Sigmoid colon (tissue), 7 donors: Measurements from ENCODE around the gene CHPF. TPM values are rescaled to one million over a fixed set of nuclear protein-coding genes. Genes with fewer than 3 reads are reported as not detected.

Experiments
- DNase-seq: peaks from one replicate; pipeline ENCODE4 v3.0.0-alpha.2; 2019
- H3K27ac ChIP-seq, 4 donors: fragments of 200-600 bp; sonication (generic); one replicate each; pipeline ENCODE4 v1.5.1; 2016 to 2019; ENCODE audit warnings: mild to moderate bottlenecking in 1 of 4
- H3K27me3 ChIP-seq, 3 donors: fragments of 200-600 bp; sonication (generic); one replicate each; pipeline ENCODE4 v1.5.1; 2019; ENCODE audit warnings: mild to moderate bottlenecking in 1 of 3
- H3K36me3 ChIP-seq, 4 donors: fragments of 200-600 bp; sonication (generic); one replicate each; pipeline ENCODE4 v1.5.1; 2016 to 2019
- H3K4me1 ChIP-seq, 4 donors: fragments of 200-600 bp; sonication (generic); one replicate each; pipeline ENCODE4 v1.5.1; 2017 to 2019
- H3K4me3 ChIP-seq, 4 donors: fragments of 200-600 bp; sonication (generic); one replicate each; pipeline ENCODE4 v1.5.1; 2017 to 2019; ENCODE audit warnings: mild to moderate bottlenecking in 2 of 4, moderate library complexity in 1 of 4
- H3K9me3 ChIP-seq, 4 donors: fragments of 200-600 bp in 3 of 4; sonication (generic) in 3 of 4; one replicate each; pipeline versions ENCODE4 v1.5.1 to v1.6.1; 2013 to 2019
- EP300 ChIP-seq, 4 donors: sonication (generic); formaldehyde crosslinking; IDR thresholded peaks; one replicate each; pipeline ENCODE4 v1.6.1; 2017; ENCODE audit warnings: antibody characterized with exemption in 4 of 4
- POLR2A ChIP-seq, 2 donors: fragments of 450-650 bp; IDR thresholded peaks; one replicate each; pipeline ENCODE4 v1.6.1; 2016; ENCODE audit warnings: antibody characterized with exemption in 2 of 2, mild to moderate bottlenecking in 2 of 2, moderate library complexity in 2 of 2
- POLR2AphosphoS5 ChIP-seq, 4 donors: sonication (generic); formaldehyde crosslinking; IDR thresholded peaks; one replicate each; pipeline ENCODE4 v1.6.1; 2017; ENCODE audit warnings: antibody characterized with exemption in 4 of 4
- WGBS, 2 donors: extraction: QIAGEN DNeasy Blood & Tissue Kit; methylation state at CpG; one replicate each; pipeline ENCODE4 v1.1.7; 2013; 5-methylcytosine and 5-hydroxymethylcytosine counted together
- intact Hi-C: fragments of 100-400 bp; cut with DNase I; formaldehyde crosslinking; loops from one replicate; pipeline ENCODE4 v1.15.1; 2023
- polyA plus RNA-seq, 3 donors: library from polyadenylated mRNA; stranded (reverse); fragments of 200-250 nt; gene quantifications; one replicate each; pipeline ENCODE4 v1.2.3, GENCODE V29; 2013
- total RNA-seq, 4 donors: library from RNA; depleted of rRNA; stranded (reverse); fragments of >200 nt; gene quantifications; one replicate each; pipeline ENCODE4 v1.1.0, GENCODE V29; 2016
- TF ChIP-seq, protein P1 (sequence below), 4 experiments: fragments of 450-650 bp in 3 of 4; fragments of 200-600 bp in 1 of 4; IDR thresholded peaks; one replicate each; pipeline ENCODE4 v1.5.1; 2016 to 2019; ENCODE audit warnings: antibody characterized with exemption in 4 of 4, mild to moderate bottlenecking in 3 of 4, moderate library complexity in 2 of 4
- donor health status: healthy with polysubstance abuse.
- donor health status: Bipolar disorder and iron deficiency.
- donor health status: healthy.

The CHPF gene
- total and polyA plus RNA-seq, 7 donors: 5.5 to 39.1 (median 21.3) TPM

DNA sequence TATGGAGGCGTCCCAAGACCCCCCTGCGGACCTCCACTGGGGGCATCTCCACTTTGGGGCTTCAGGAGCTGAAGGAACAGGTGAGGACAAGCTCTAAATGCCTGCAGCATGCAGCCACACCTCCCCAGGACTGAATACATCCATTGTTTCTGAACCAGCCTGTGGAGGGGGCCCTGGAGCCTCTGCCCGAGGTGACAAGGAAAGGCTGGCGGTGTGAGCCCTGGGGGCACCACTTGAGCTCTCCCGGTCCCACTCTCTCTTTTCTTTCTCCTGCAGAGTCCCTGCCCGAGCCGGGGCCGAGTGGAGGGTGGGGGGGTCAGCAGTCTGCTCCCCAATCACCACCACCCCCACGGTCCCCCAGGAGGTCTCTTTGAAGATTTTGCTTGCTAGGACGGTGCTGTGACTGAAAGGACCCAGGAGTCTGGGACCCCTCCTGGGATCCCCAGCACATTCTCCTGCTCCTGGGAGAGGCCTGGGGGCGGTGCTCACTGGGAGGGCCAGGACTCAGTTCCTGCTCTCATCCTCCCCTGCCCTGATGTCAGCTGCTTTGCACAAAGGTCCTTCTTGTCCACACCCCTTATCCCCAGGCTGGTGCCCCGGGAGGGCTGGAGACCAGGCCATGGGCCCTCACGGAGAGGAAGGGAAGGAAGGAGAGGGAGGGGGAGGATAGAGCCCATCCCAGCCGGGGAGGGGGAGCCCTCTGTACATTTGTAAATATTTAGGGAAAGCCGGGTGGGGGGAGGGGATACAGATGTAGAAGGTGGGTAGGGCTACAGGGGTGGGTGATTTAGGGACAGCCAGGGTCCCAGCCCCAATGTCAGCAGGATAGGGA is 5.7 kb downstream of the CHPF start:
- intact Hi-C loops: no loop called here
- Histone ChIP-seq H3K4me3 (no peak overlapping the region), H3K27me3 (no peaks in the 10 kb centered on the region), H3K4me1 (peaks cover 0 to 26% (median 22%) of the 10 kb centered on the region in 4 donors), H3K27ac (no peak overlapping the region), H3K9me3 (no peaks in the 10 kb centered on the region), H3K36me3 (peaks cover 6 to 30% (median 15%) of the 10 kb centered on the region in 4 donors)
- TF ChIP-seq POLR2A (IDR thresholded peaks at IDR 0.05): no peak
- TF ChIP-seq, protein P1, sequence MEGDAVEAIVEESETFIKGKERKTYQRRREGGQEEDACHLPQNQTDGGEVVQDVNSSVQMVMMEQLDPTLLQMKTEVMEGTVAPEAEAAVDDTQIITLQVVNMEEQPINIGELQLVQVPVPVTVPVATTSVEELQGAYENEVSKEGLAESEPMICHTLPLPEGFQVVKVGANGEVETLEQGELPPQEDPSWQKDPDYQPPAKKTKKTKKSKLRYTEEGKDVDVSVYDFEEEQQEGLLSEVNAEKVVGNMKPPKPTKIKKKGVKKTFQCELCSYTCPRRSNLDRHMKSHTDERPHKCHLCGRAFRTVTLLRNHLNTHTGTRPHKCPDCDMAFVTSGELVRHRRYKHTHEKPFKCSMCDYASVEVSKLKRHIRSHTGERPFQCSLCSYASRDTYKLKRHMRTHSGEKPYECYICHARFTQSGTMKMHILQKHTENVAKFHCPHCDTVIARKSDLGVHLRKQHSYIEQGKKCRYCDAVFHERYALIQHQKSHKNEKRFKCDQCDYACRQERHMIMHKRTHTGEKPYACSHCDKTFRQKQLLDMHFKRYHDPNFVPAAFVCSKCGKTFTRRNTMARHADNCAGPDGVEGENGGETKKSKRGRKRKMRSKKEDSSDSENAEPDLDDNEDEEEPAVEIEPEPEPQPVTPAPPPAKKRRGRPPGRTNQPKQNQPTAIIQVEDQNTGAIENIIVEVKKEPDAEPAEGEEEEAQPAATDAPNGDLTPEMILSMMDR (IDR thresholded peaks at IDR 0.05): no peak
- TF ChIP-seq EP300 (IDR thresholded peaks at IDR 0.05): no peak
- no peak for TF ChIP-seq POLR2AphosphoS5 (IDR thresholded peaks at IDR 0.05)
- no peak for DNase-seq
- 34 to 55% methylated on average over 14 of the region's 15 CpGs for WGBS, 2 donors

DNA sequence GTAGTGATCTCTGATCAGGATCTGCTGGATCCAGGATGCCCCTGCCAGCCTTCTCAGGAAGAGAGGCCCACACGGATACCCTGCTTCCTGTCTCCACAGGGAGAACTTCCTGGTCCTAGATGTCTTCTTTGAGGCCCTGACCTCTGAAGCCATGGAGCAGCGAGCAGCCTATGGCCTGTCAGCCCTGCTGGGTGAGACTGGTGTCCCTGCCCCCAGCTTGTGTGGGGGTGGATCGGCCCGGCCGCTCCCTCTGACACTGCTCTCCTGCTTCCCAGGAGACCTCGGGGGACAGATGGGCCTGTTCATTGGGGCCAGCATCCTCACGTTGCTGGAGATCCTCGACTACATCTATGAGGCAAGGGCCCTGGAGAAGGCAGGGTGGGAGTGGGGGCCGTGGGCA is 6.6 kb downstream of the CHPF start:
- WGBS, 2 donors: 70 to 78% methylated on average over 9 of the region's 9 CpGs
- intact Hi-C loops: no loop called here
- H3K4me3 ChIP-seq: no peak overlapping the region
- no peaks in the 10 kb centered on the region for H3K9me3 ChIP-seq
- no peak for TF ChIP-seq POLR2A (IDR thresholded peaks at IDR 0.05)
- TF ChIP-seq EP300 (IDR thresholded peaks at IDR 0.05): no peak
- no peak for TF ChIP-seq POLR2AphosphoS5 (IDR thresholded peaks at IDR 0.05)
- TF ChIP-seq, protein P1 (IDR thresholded peaks at IDR 0.05): no peak
- peaks cover 6 to 30% (median 15%) of the 10 kb centered on the region in 4 donors for H3K36me3 ChIP-seq
- H3K27ac ChIP-seq: no peak overlapping the region
- DNase-seq: no peak
- H3K27me3 ChIP-seq: no peaks in the 10 kb centered on the region
- peaks cover 0 to 17% (median 13%) of the 10 kb centered on the region in 4 donors for H3K4me1 ChIP-seq

DNA sequence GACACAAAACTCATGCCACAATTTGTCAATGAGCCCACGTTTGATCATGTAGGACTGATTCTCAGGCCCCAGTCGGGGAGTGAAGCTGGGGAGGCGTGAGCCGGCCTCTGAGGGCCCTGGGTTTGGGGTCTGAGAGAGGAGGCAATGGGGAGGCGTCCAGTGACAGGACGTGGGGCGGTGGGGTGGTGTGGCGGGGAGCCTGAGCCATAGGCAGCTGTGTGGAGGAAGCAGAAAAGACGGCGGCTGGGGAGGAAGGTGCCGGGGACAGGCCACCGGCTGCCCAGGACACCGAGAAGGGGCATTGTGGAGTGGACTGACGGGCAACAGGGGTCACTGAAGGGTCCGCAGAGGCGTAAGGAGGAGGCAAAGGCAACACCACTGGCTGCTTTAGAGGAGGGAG is 7.2 kb downstream of the CHPF start:
- Histone ChIP-seq H3K4me3 (no peak overlapping the region), H3K36me3 (peaks cover 6 to 29% (median 15%) of the 10 kb centered on the region in 4 donors), H3K27me3 (no peaks in the 10 kb centered on the region), H3K4me1 (peaks cover 0 to 11% (median 7%) of the 10 kb centered on the region in 4 donors), H3K27ac (no peak overlapping the region), H3K9me3 (no peaks in the 10 kb centered on the region)
- no peak for TF ChIP-seq POLR2AphosphoS5 (IDR thresholded peaks at IDR 0.05)
- no peak for TF ChIP-seq EP300 (IDR thresholded peaks at IDR 0.05)
- TF ChIP-seq, protein P1 (IDR thresholded peaks at IDR 0.05): no peak
- DNase-seq: no peak
- 90 to 91% methylated on average over 16 of the region's 16 CpGs for WGBS, 2 donors
- intact Hi-C loops: no loop called here

DNA sequence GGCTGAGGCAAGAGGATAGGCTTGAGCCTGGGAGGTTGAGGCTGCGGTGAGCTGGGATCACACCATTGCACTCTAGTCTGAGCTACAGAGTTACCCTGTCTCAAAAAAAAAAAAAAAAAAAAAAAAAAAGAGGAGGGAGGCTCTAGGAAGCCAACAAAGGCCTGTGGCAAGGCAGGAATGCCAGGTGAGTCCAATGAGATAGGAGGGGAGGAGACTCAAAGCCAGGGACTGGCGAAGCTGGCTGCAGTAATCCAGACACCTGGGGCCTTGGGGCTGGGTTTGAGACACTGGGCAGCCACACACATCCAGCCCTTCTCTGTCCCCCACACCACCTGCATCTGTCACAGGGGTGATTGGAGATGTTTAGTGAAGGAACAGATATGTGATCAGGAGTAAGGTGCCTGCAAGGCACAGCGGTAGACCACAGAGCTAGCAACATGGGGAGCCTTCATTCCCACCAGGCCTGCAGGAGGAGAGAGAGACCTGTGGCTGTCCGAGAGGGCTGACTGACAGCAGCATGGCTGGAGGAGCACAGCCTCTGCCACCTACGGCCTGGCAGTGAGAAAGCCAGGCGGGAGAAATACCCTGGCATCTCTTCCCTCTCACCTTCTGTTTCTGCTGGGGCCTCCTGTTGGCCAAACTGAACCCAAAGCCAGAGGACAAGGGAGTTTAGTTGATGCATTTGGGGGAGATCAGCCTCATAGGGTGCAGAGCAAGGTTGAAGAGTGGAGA is 9.5 kb downstream of the CHPF start:
- Histone ChIP-seq H3K27ac (no peak overlapping the region), H3K9me3 (no peaks in the 10 kb centered on the region), H3K4me3 (no peak overlapping the region), H3K36me3 (peaks cover 0 to 5% (median under 1%) of the 10 kb centered on the region in 4 donors), H3K4me1 (peaks cover 0 to 19% (median 9%) of the 10 kb centered on the region in 4 donors), H3K27me3 (no peaks in the 10 kb centered on the region)
- DNase-seq: no peak
- intact Hi-C loops: no loop called here
- WGBS, 2 donors: 73 to 88% methylated on average over 6 of the region's 6 CpGs
- TF ChIP-seq, protein P1 (IDR thresholded peaks at IDR 0.05): no peak
- TF ChIP-seq EP300 (IDR thresholded peaks at IDR 0.05) (no peak), POLR2A (IDR thresholded peaks at IDR 0.05) (no peak), POLR2AphosphoS5 (IDR thresholded peaks at IDR 0.05) (no peak)
